Kidney glomerular epithelial cell (primary cell): ENCODE measurements around the gene SMIM14.

Experiments used
- DNase-seq: peaks from one replicate; lab custom pipeline; 2025; lab: John Stamatoyannopoulos, UW

The SMIM14 gene

GRCh38 chr4:39497909-39498726 lies 140.5 kb downstream of the SMIM14 start:
- no peak for DNase-seq
